ENCODE data around the gene GNLY.

DNA sequence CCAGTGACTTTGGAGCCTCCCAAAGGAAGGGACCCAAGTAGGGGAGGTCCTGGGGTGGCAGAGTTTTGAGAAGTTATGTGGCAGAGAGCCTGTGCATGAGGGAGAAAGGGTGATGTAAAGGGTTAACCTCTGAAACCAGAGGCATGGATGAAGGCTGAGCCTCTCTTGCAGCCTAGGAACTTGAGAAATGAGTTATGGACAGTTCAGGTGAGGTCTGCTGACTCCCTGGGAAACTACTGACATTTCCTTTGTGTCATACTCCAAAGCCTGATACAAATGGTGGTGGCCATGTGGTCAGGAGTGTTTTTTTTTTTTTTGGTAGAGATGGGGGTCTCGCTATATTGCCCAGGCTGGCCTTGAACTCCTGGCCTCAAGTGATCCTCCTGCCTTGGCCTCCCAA, 12.4 kb upstream of the GNLY start:
- TF ChIP-seq, protein P1, sequence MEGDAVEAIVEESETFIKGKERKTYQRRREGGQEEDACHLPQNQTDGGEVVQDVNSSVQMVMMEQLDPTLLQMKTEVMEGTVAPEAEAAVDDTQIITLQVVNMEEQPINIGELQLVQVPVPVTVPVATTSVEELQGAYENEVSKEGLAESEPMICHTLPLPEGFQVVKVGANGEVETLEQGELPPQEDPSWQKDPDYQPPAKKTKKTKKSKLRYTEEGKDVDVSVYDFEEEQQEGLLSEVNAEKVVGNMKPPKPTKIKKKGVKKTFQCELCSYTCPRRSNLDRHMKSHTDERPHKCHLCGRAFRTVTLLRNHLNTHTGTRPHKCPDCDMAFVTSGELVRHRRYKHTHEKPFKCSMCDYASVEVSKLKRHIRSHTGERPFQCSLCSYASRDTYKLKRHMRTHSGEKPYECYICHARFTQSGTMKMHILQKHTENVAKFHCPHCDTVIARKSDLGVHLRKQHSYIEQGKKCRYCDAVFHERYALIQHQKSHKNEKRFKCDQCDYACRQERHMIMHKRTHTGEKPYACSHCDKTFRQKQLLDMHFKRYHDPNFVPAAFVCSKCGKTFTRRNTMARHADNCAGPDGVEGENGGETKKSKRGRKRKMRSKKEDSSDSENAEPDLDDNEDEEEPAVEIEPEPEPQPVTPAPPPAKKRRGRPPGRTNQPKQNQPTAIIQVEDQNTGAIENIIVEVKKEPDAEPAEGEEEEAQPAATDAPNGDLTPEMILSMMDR (IDR thresholded peaks at IDR 0.05; ENCODE audit: poor library complexity) = no peak
- no peak for TF ChIP-seq EZH2 (IDR thresholded peaks at IDR 0.05; ENCODE audit: borderline replicate concordance)
- no peak for TF ChIP-seq EZH2phosphoT487 (IDR thresholded peaks at IDR 0.05; ENCODE audit: low read depth, severe bottlenecking, unreplicated experiment)

Data from hepatocyte (in vitro differentiated cells).